Suprapubic skin (tissue), 4 donors: ENCODE data around the gene BCL6B. TPM values are rescaled to one million over a fixed set of nuclear protein-coding genes. Genes with fewer than 3 reads are reported as not detected.

Experiments
- DNase-seq, 2 donors: peaks; one replicate each; pipeline ENCODE4 v3.0.0-alpha.2; 2019; ENCODE audit warnings: low spot score in 2 of 2
- H3K27ac ChIP-seq: fragments of 200-600 bp; sonication (generic); one replicate; pipeline ENCODE4 v1.5.1; 2019
- H3K27me3 ChIP-seq: fragments of 200-600 bp; sonication (generic); one replicate; pipeline ENCODE4 v1.5.1; 2019
- H3K36me3 ChIP-seq: fragments of 200-600 bp; sonication (generic); one replicate; pipeline ENCODE4 v1.5.1; 2019
- H3K4me1 ChIP-seq: fragments of 200-600 bp; sonication (generic); one replicate; pipeline ENCODE4 v1.5.1; 2019
- H3K4me3 ChIP-seq: fragments of 200-600 bp; sonication (generic); one replicate; pipeline ENCODE4 v1.5.1; 2019; ENCODE audit warnings: mild to moderate bottlenecking
- H3K9me3 ChIP-seq: fragments of 200-600 bp; sonication (generic); one replicate; pipeline ENCODE4 v1.5.1; 2019
- CTCF ChIP-seq, 2 donors: fragments of 200-600 bp in 1 of 2; fragments of 450-650 bp in 1 of 2; sonication (generic) in 1 of 2; IDR thresholded peaks; one replicate each; pipeline ENCODE4 v1.5.1; 2016 to 2019; ENCODE audit warnings: antibody characterized with exemption in 2 of 2, mild to moderate bottlenecking in 1 of 2, moderate library complexity in 1 of 2
- EP300 ChIP-seq: sonication (generic); formaldehyde crosslinking; IDR thresholded peaks from one replicate; pipeline ENCODE4 v1.6.1; 2017; ENCODE audit warnings: antibody characterized with exemption
- POLR2A ChIP-seq, 2 donors: fragments of 450-650 bp; IDR thresholded peaks; one replicate each; pipeline ENCODE4 v1.6.1; 2017; ENCODE audit warnings: antibody characterized with exemption in 2 of 2, mild to moderate bottlenecking in 2 of 2, moderate library complexity in 2 of 2
- POLR2AphosphoS5 ChIP-seq, 3 donors: sonication (generic); formaldehyde crosslinking; IDR thresholded peaks; one replicate each; pipeline ENCODE4 v1.6.1; 2017; ENCODE audit warnings: antibody characterized with exemption in 3 of 3
- WGBS: methylation state at CpG from one replicate; pipeline ENCODE4 v1.1.5; 2018; 5-methylcytosine and 5-hydroxymethylcytosine counted together
- total RNA-seq, 4 donors: library from RNA; depleted of rRNA; stranded (reverse); fragments of >200 nt; gene quantifications; one replicate each; pipeline ENCODE4 v1.1.0, GENCODE V29; 2016

BCL6B gene
- total RNA-seq, 4 donors from 2014 or later = 1.6 to 3.1 (median 1.8) TPM

- Histone ChIP-seq H3K36me3 (peaks cover 6% of the 10 kb centered on the region), H3K4me1 (peaks cover 79% of the 10 kb centered on the region), H3K9me3 (no peaks in the 10 kb centered on the region), H3K4me3 (peak overlapping the region; percentile 46), H3K27me3 (no peaks in the 10 kb centered on the region), H3K27ac (peak overlapping the region; percentile 85)
- no peak for TF ChIP-seq EP300
- no peak for TF ChIP-seq POLR2A (IDR thresholded peaks at IDR 0.05)
- no peak for TF ChIP-seq CTCF (IDR thresholded peaks at IDR 0.05)
- TF ChIP-seq POLR2AphosphoS5 (IDR thresholded peaks at IDR 0.05) = no peak
- WGBS = 75% methylated on average over 17 of the region's 20 CpGs
- DNase-seq = no peak
Observed at GRCh38 chr17:7016886-7017826, 5.7 kb upstream of the BCL6B start.

GRCh38 chr17:7017827-7018200 is 5.0 kb upstream of the BCL6B start:
- H3K4me3 ChIP-seq = peak overlapping the region; percentile 46

GRCh38 chr17:7018331-7018964 is 4.4 kb upstream of the BCL6B start:
- peaks cover 87% of the 10 kb centered on the region for H3K4me1 ChIP-seq
- peaks cover 6% of the 10 kb centered on the region for H3K36me3 ChIP-seq
- no peaks in the 10 kb centered on the region for H3K27me3 ChIP-seq
- H3K4me3 ChIP-seq = peak overlapping the region; percentile 46
- H3K9me3 ChIP-seq = no peaks in the 10 kb centered on the region
- H3K27ac ChIP-seq = peak overlapping the region; percentile 85
- no peak for DNase-seq
- TF ChIP-seq CTCF (IDR thresholded peaks at IDR 0.05) (no peak), POLR2A (IDR thresholded peaks at IDR 0.05) (peak in 1 of 2 donors; percentile 66), POLR2AphosphoS5 (IDR thresholded peaks at IDR 0.05) (peak in 1 of 3 donors; percentile 47)
- 65% methylated on average over 10 of the region's 10 CpGs for WGBS

More at GRCh38 chr17:7017827-7018200, 5.0 kb upstream of the BCL6B start:
- DNase-seq = no peak
- Histone ChIP-seq H3K4me1 (peaks cover 85% of the 10 kb centered on the region), H3K36me3 (peaks cover 6% of the 10 kb centered on the region), H3K27ac (peak overlapping the region; percentile 85), H3K27me3 (no peaks in the 10 kb centered on the region), H3K9me3 (no peaks in the 10 kb centered on the region)
- TF ChIP-seq EP300 (no peak), POLR2A (IDR thresholded peaks at IDR 0.05) (no peak), POLR2AphosphoS5 (IDR thresholded peaks at IDR 0.05) (no peak), CTCF (IDR thresholded peaks at IDR 0.05) (no peak)
- 53% methylated on average over 12 of the region's 12 CpGs for WGBS

- Histone ChIP-seq H3K27me3 (no peaks in the 10 kb centered on the region), H3K4me1 (peaks cover 80% of the 10 kb centered on the region), H3K4me3 (peak overlapping the region; percentile 46), H3K9me3 (no peaks in the 10 kb centered on the region), H3K27ac (peak overlapping the region; percentile 85), H3K36me3 (peaks cover 6% of the 10 kb centered on the region)
- DNase-seq = no peak
- WGBS = 23% methylated on average over 10 of the region's 10 CpGs
- TF ChIP-seq POLR2AphosphoS5 (IDR thresholded peaks at IDR 0.05) (no peak), CTCF (IDR thresholded peaks at IDR 0.05) (no peak), POLR2A (IDR thresholded peaks at IDR 0.05) (no peak), EP300 (no peak)
Observed at GRCh38 chr17:7019367-7019766, 3.5 kb upstream of the BCL6B start.
